SK-N-MC (cell line): ENCODE results near the gene FOXP1.

Source experiments
- DNase-seq: peaks from one replicate; pipeline ENCODE4 v3.0.0-alpha.2; 2011; ENCODE audit warnings: low read depth, low spot score
- H3K27ac ChIP-seq: fragments of 200-600 bp; sonication (generic); 2 replicates; pipeline ENCODE4 v1.5.1; 2016; ENCODE audit warnings: mixed run types
- H3K36me3 ChIP-seq: fragments of 200-600 bp; sonication (generic); 2 replicates; pipeline ENCODE4 v1.6.1; 2017; ENCODE audit warnings: antibody characterized with exemption, low read length, mixed read lengths; ENCODE audit not compliant: insufficient read depth
- H3K4me3 ChIP-seq: fragments of 200-600 bp; sonication (generic); 2 replicates; pipeline ENCODE4 v1.5.1; 2016
- H3K9ac ChIP-seq: fragments of 200-600 bp; sonication (generic); 2 replicates; pipeline ENCODE4 v1.8.0; 2017; ENCODE audit warnings: mixed run types, mixed read lengths; ENCODE audit not compliant: insufficient read length
- H3K9me3 ChIP-seq: fragments of 200-600 bp; sonication (generic); 2 replicates; pipeline ENCODE4 v1.6.1; 2017; ENCODE audit warnings: low read depth, mild to moderate bottlenecking, antibody characterized with exemption, low read length, moderate library complexity, mixed read lengths
- EZH2 ChIP-seq: fragments of 200-600 bp; sonication (generic); IDR thresholded peaks from one replicate; pipeline ENCODE4 v1.6.1; 2017; ENCODE audit warnings: antibody characterized with exemption
- FOXP2 ChIP-seq: optimal IDR thresholded peaks from 2 replicates; pipeline ENCODE3; 2011; ENCODE audit warnings: mild to moderate bottlenecking, moderate library complexity; ENCODE audit not compliant: insufficient read depth; ENCODE audit errors: extremely low read length, control extremely low read depth
- POLR2AphosphoS5 ChIP-seq: IDR thresholded peaks from 2 replicates; pipeline ENCODE4 v1.6.1; 2012; ENCODE audit warnings: mild to moderate bottlenecking, low read depth, low read length, borderline replicate concordance

The FOXP1 gene

GRCh38 chr3:71494212-71494611 lies 89.3 kb downstream of the FOXP1 start:
- no peak for TF ChIP-seq FOXP2
- TF ChIP-seq EZH2 = no peak
- no peak for TF ChIP-seq POLR2AphosphoS5
- Histone ChIP-seq H3K4me3 (no peak overlapping the region), H3K9me3 (no peaks in the 10 kb centered on the region), H3K27ac (no peak overlapping the region), H3K9ac (no peak overlapping the region), H3K36me3 (peaks cover 21% of the 10 kb centered on the region)
- no peak for DNase-seq

- TF ChIP-seq POLR2AphosphoS5 = no peak
- Histone ChIP-seq H3K4me3 (no peak overlapping the region), H3K36me3 (peaks cover 21% of the 10 kb centered on the region), H3K9ac (no peak overlapping the region), H3K27ac (no peak overlapping the region), H3K9me3 (no peaks in the 10 kb centered on the region)
- DNase-seq = no peak
Observed at GRCh38 chr3:71492974-71493771, 90.4 kb downstream of the FOXP1 start.

- H3K9me3 ChIP-seq = no peaks in the 10 kb centered on the region
- peaks cover 21% of the 10 kb centered on the region for H3K36me3 ChIP-seq
- no peak overlapping the region for H3K4me3 ChIP-seq
- H3K9ac ChIP-seq = no peak overlapping the region
- H3K27ac ChIP-seq = no peak overlapping the region
- DNase-seq = no peak
- TF ChIP-seq FOXP2 = no peak
- TF ChIP-seq EZH2 = no peak
- no peak for TF ChIP-seq POLR2AphosphoS5
Observed at GRCh38 chr3:71492566-71492965, 91.0 kb downstream of the FOXP1 start.

GRCh38 chr3:71491154-71491752 lies 92.3 kb downstream of the FOXP1 start:
- TF ChIP-seq FOXP2 (no peak), EZH2 (no peak), POLR2AphosphoS5 (no peak)
- H3K27ac ChIP-seq = no peak overlapping the region
- H3K9ac ChIP-seq = no peak overlapping the region
- no peaks in the 10 kb centered on the region for H3K9me3 ChIP-seq
- H3K4me3 ChIP-seq = no peak overlapping the region
- DNase-seq = no peak
- peaks cover 21% of the 10 kb centered on the region for H3K36me3 ChIP-seq

- Histone ChIP-seq H3K9me3 (no peaks in the 10 kb centered on the region), H3K36me3 (peaks cover 21% of the 10 kb centered on the region), H3K4me3 (no peak overlapping the region), H3K27ac (no peak overlapping the region), H3K9ac (no peak overlapping the region)
- TF ChIP-seq POLR2AphosphoS5 = no peak
- no peak for TF ChIP-seq FOXP2
- TF ChIP-seq EZH2 = no peak
- DNase-seq = no peak
Observed at GRCh38 chr3:71490692-71491091, 92.8 kb downstream of the FOXP1 start.

- TF ChIP-seq EZH2 (no peak), POLR2AphosphoS5 (no peak), FOXP2 (no peak)
- no peaks in the 10 kb centered on the region for H3K9me3 ChIP-seq
- DNase-seq = no peak
- H3K4me3 ChIP-seq = no peak overlapping the region
- no peak overlapping the region for H3K9ac ChIP-seq
- H3K27ac ChIP-seq = no peak overlapping the region
- H3K36me3 ChIP-seq = peaks cover 21% of the 10 kb centered on the region
Observed at GRCh38 chr3:71489315-71489761, 94.2 kb downstream of the FOXP1 start.

GRCh38 chr3:71488882-71489281 lies 94.6 kb downstream of the FOXP1 start:
- Histone ChIP-seq H3K36me3 (peaks cover 21% of the 10 kb centered on the region), H3K9ac (no peak overlapping the region), H3K9me3 (no peaks in the 10 kb centered on the region), H3K27ac (no peak overlapping the region), H3K4me3 (no peak overlapping the region)
- no peak for DNase-seq
- TF ChIP-seq POLR2AphosphoS5 (no peak), FOXP2 (no peak), EZH2 (no peak)

- no peak for DNase-seq
- no peak overlapping the region for H3K27ac ChIP-seq
- H3K9ac ChIP-seq = no peak overlapping the region
- H3K36me3 ChIP-seq = peaks cover 20% of the 10 kb centered on the region
- TF ChIP-seq FOXP2 (no peak), EZH2 (no peak), POLR2AphosphoS5 (no peak)
- no peaks in the 10 kb centered on the region for H3K9me3 ChIP-seq
- H3K4me3 ChIP-seq = no peak overlapping the region
Observed at GRCh38 chr3:71488391-71488809, 95.1 kb downstream of the FOXP1 start.
